A549 (cell line): Measurements from ENCODE around the gene PLPP4.

ENCODE experiments used
- CTCF ChIP-seq: fragments of >200 bp; sonication (Bioruptor Twin); formaldehyde crosslinking; IDR thresholded peaks from 3 replicates; pipeline ENCODE4 v1.5.1; 2016
- EHMT2 ChIP-seq: fragments of 200-600 bp; sonication (generic); IDR thresholded peaks from 2 replicates; pipeline ENCODE4 v1.6.1; 2016; ENCODE audit warnings: antibody characterized with exemption, low read depth, mild to moderate bottlenecking, moderate library complexity
- JUN ChIP-seq, 2 experiments: fragments of >200 bp; sonication (Bioruptor Twin); formaldehyde crosslinking; IDR thresholded peaks; 2 replicates in 1 of 2; 3 replicates in 1 of 2; pipeline ENCODE4 v1.6.1; 2016 to 2017
- POLR2A ChIP-seq: IDR thresholded peaks from 2 replicates; pipeline ENCODE4 v1.6.1; 2012; ENCODE audit warnings: mild to moderate bottlenecking, low read length
- ZC3H11A ChIP-seq: fragments of 450-650 bp; IDR thresholded peaks from 2 replicates; pipeline ENCODE4 v1.6.1; 2014; ENCODE audit warnings: antibody characterized with exemption, mild to moderate bottlenecking

DNA sequence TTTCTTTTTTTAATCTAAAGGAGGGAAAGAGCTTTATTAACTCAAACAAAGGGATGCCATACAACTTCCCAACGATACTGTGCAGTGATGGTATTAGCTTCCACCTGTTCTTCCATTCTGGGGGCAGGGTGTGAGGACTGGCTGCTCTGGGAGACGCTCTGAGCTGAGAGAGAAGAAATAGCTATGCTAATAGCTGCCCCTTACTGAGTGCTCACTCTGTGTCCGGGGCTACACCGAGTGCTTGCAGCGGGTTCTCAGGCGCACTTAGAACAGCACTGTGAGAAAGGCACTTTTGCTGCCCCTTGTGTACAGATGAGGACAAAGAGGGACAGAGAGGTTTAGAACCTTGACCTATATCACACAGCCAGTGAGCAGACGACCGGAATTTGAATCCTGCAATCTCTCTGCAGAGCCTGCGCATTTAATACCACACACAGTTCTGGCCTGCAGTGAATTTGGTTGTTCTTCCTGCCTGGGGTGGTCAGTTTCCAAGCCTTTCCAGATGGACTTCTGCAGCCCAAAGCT, 142.2 kb downstream of the PLPP4 start:
- TF ChIP-seq EHMT2 (no peak), JUN (IDR thresholded peaks at IDR 0.05) (no peak), ZC3H11A (no peak), CTCF (no peak), POLR2A (no peak)
